SK-N-SH (cell line): ENCODE results near the gene KIF15. TPM values are rescaled to one million over a fixed set of nuclear protein-coding genes. Genes with fewer than 3 reads are reported as not detected.

Experiments used
- CTCF ChIA-PET: fragments of 300-600, 350-600 bp; formaldehyde crosslinking; extraction: SDS; loops from one replicate; lab custom pipeline; 2021; lab: Yijun Ruan, JAX
- POLR2A ChIA-PET: fragments of 350-600 bp; sonication (Branson Sonifier 250); formaldehyde crosslinking; extraction: SDS; loops from one replicate; lab custom pipeline; 2020; ENCODE audit warnings: antibody characterized with exemption, inconsistent platforms; lab: Yijun Ruan, JAX
- DNase-seq: peaks from one replicate; pipeline ENCODE4 v3.0.0; 2012
- H2AFZ ChIP-seq: fragments of 200-600 bp; sonication (generic); 2 replicates; pipeline ENCODE4 v1.8.1; 2016; ENCODE audit warnings: antibody characterized with exemption, mild to moderate bottlenecking, low read depth
- H3F3A ChIP-seq: fragments of 200-600 bp; sonication (generic); replicated peaks from 2 replicates; pipeline ENCODE3; 2016; ENCODE audit warnings: antibody characterized with exemption, mild to moderate bottlenecking; ENCODE audit not compliant: insufficient read depth
- H3K27ac ChIP-seq, 2 experiments: fragments of 200-500 bp in 1 of 2; fragments of 200-600 bp in 1 of 2; sonication (Bioruptor generic) in 1 of 2; sonication (generic), shearing (Covaris generic) in 1 of 2; 2 replicates each; pipeline versions ENCODE4 v1.5.1 to v1.6.1; 2014 to 2016; ENCODE audit warnings: low read depth in 2 of 2, inconsistent platforms in 1 of 2, low read length in 1 of 2, mild to moderate bottlenecking in 1 of 2, mixed read lengths in 1 of 2
- H3K27me3 ChIP-seq: fragments of 200-600 bp; sonication (generic), shearing (Covaris generic); 2 replicates; pipeline ENCODE4 v1.6.1; 2016; ENCODE audit warnings: mixed run types; ENCODE audit not compliant: insufficient read depth
- H3K36me3 ChIP-seq, 2 experiments: fragments of 200-500 bp in 1 of 2; fragments of 200-600 bp in 1 of 2; sonication (Bioruptor generic) in 1 of 2; sonication (generic) in 1 of 2; replicated peaks in 1 of 2; 2 replicates each; pipeline versions ENCODE3 to v1.5.1; 2014 to 2016; ENCODE audit warnings: low read length in 1 of 2, mild to moderate bottlenecking in 1 of 2; ENCODE audit not compliant: insufficient read depth in 2 of 2, control insufficient read depth in 1 of 2
- H3K4me1 ChIP-seq, 2 experiments: fragments of 200-500 bp in 1 of 2; fragments of 200-600 bp in 1 of 2; sonication (Bioruptor generic) in 1 of 2; sonication (generic), shearing (Covaris generic) in 1 of 2; 2 replicates each; pipeline versions ENCODE4 v1.5.1 to v1.6.1; 2014 to 2016; ENCODE audit warnings: low read depth in 1 of 2, low read length in 1 of 2, mixed run types in 1 of 2; ENCODE audit not compliant: insufficient read depth in 2 of 2, control insufficient read depth in 1 of 2
- H3K4me2 ChIP-seq: fragments of 200-600 bp; sonication (generic), shearing (Covaris generic); 2 replicates; pipeline ENCODE4 v1.6.1; 2017; ENCODE audit warnings: mixed run types
- H3K4me3 ChIP-seq, 2 experiments: fragments of 200-500 bp in 1 of 2; fragments of 200-600 bp in 1 of 2; sonication (Bioruptor generic) in 1 of 2; sonication (generic), shearing (Covaris generic) in 1 of 2; 2 replicates each; pipeline versions ENCODE4 v1.5.1 to v1.8.1; 2014 to 2016; ENCODE audit warnings: low read depth in 2 of 2, inconsistent platforms in 1 of 2, low read length in 1 of 2, mild to moderate bottlenecking in 1 of 2, mixed read lengths in 1 of 2, moderate library complexity in 1 of 2
- H3K79me2 ChIP-seq: fragments of 200-600 bp; sonication (generic); 2 replicates; pipeline ENCODE4 v1.8.1; 2017; ENCODE audit warnings: mild to moderate bottlenecking; ENCODE audit not compliant: insufficient read depth
- H3K9ac ChIP-seq: fragments of 200-600 bp; sonication (generic); 2 replicates; pipeline ENCODE4 v1.6.1; 2017; ENCODE audit warnings: mixed run types
- H3K9me2 ChIP-seq: fragments of 200-600 bp; sonication (generic); 2 replicates; pipeline ENCODE4 v1.6.1; 2017; ENCODE audit warnings: mixed run types
- H3K9me3 ChIP-seq: fragments of 200-600 bp; sonication (generic); 2 replicates; pipeline ENCODE4 v1.6.1; 2017; ENCODE audit warnings: mixed run types, mild to moderate bottlenecking, moderate library complexity
- H4K20me1 ChIP-seq: fragments of 200-600 bp; sonication (generic); 2 replicates; pipeline ENCODE4 v1.6.1; 2017; ENCODE audit warnings: mild to moderate bottlenecking, mixed run types; ENCODE audit not compliant: insufficient read depth
- CHD2 ChIP-seq: fragments of 150-350 bp; IDR thresholded peaks from 2 replicates; pipeline ENCODE4 v1.6.1; 2018; ENCODE audit warnings: low read length; ENCODE audit not compliant: partially characterized antibody
- CTCF ChIP-seq: fragments of 200-600 bp; sonication (generic); IDR thresholded peaks from 2 replicates; pipeline ENCODE4 v1.6.1; 2017; ENCODE audit warnings: antibody characterized with exemption, mild to moderate bottlenecking, moderate library complexity
- ELF1 ChIP-seq: IDR thresholded peaks from 2 replicates; pipeline ENCODE4 v1.4.0; 2012
- EP300 ChIP-seq, 2 experiments: IDR thresholded peaks; 2 replicates each; pipeline versions ENCODE4 v1.4.0 to v1.6.1; 2012; ENCODE audit warnings: borderline replicate concordance in 1 of 2, low read depth in 1 of 2, low read length in 1 of 2
- EZH2phosphoT487 ChIP-seq: fragments of 200-600 bp; sonication (generic); IDR thresholded peaks from 2 replicates; pipeline ENCODE4 v1.6.1; 2017; ENCODE audit warnings: low read depth, mixed run types, mild to moderate bottlenecking, antibody characterized with exemption, moderate library complexity, borderline replicate concordance
- FOSL2 ChIP-seq: IDR thresholded peaks from 2 replicates; pipeline ENCODE4 v1.4.0; 2012; ENCODE audit warnings: low read depth, mild to moderate bottlenecking, moderate library complexity, borderline replicate concordance
- FOXJ3 ChIP-seq: sonication (generic); formaldehyde crosslinking; IDR thresholded peaks from 2 replicates; pipeline ENCODE4 v1.5.1; 2020; ENCODE audit warnings: mild to moderate bottlenecking, missing genetic modification reagents
- FOXM1 ChIP-seq: IDR thresholded peaks from 2 replicates; pipeline ENCODE4 v1.4.0; 2012; ENCODE audit warnings: low read depth, mild to moderate bottlenecking
- NFIC ChIP-seq: IDR thresholded peaks from 2 replicates; pipeline ENCODE4 v1.4.0; 2012; ENCODE audit warnings: borderline replicate concordance
- POLR2AphosphoS5 ChIP-seq: IDR thresholded peaks from 2 replicates; pipeline ENCODE4 v1.6.1; 2012; ENCODE audit warnings: low read depth, low read length
- REST ChIP-seq: IDR thresholded peaks from 2 replicates; pipeline ENCODE4 v1.6.1; 2012; ENCODE audit warnings: mild to moderate bottlenecking, low read depth, low read length, moderate library complexity
- RFX5 ChIP-seq: IDR thresholded peaks from 2 replicates; pipeline ENCODE4 v1.6.1; 2012; ENCODE audit warnings: mild to moderate bottlenecking, improper control_type of control experiment, low read length
- RXRA ChIP-seq: IDR thresholded peaks from 2 replicates; pipeline ENCODE4 v1.4.0; 2012; ENCODE audit warnings: low read depth, mild to moderate bottlenecking, borderline replicate concordance
- SMC3 ChIP-seq: IDR thresholded peaks from 2 replicates; pipeline ENCODE4 v1.6.1; 2012; ENCODE audit warnings: low read depth, low read length, improper control_type of control experiment
- TAF1 ChIP-seq: IDR thresholded peaks from 2 replicates; pipeline ENCODE4 v1.6.1; 2012; ENCODE audit warnings: low read depth, mild to moderate bottlenecking, low read length, moderate library complexity, borderline replicate concordance
- TCF12 ChIP-seq: IDR thresholded peaks from 2 replicates; pipeline ENCODE4 v1.4.0; 2012
- WGBS: methylation state at CpG from one replicate; pipeline ENCODE4 v1.1.6; 2017; ENCODE audit warnings: low lambda C conversion rate; 5-methylcytosine and 5-hydroxymethylcytosine counted together
- polyA plus RNA-seq, 3 experiments: library from polyadenylated mRNA; depleted of rRNA; stranded (reverse); fragments of >200 nt; gene quantifications; 2 replicates each; pipeline ENCODE4 v1.2.3, GENCODE V29; 2012
- TF ChIP-seq, protein P1 (sequence below): fragments of 150-350 bp; IDR thresholded peaks from 2 replicates; pipeline ENCODE4 v1.6.1; 2017; ENCODE audit warnings: antibody characterized with exemption, low read length, low read depth, borderline replicate concordance
- TF ChIP-seq, protein P2 (sequence below): IDR thresholded peaks from 2 replicates; pipeline ENCODE4 v1.4.0; 2012; ENCODE audit warnings: low read depth, borderline replicate concordance

KIF15 gene
- polyA plus RNA-seq, 1 of the 3 experiments (the other 2 are of a cell fraction), result 2.3 TPM

DNA sequence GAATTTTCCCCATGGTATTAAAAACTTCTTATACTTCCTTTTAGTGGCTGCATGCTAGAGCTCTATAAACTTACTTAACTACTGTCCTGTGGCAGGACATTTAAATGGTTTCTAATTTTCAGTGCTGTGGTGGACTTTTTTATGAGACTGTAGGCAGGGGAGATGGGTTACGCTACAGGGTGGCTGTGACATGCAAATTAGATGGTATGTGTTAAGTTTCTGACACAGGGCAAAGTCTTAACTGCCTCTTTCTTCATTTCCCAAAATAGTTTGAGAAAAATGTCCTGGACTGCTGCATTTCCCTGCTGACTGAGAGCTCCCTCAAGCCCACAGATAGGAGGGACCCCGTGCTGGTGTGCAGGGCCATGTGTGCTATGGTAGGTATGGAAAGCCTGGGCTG is 134.8 kb downstream of the KIF15 start (continued):
- no peak for TF ChIP-seq CTCF
- no peak for TF ChIP-seq REST
- no peak for TF ChIP-seq EZH2phosphoT487
- TF ChIP-seq, protein P1, sequence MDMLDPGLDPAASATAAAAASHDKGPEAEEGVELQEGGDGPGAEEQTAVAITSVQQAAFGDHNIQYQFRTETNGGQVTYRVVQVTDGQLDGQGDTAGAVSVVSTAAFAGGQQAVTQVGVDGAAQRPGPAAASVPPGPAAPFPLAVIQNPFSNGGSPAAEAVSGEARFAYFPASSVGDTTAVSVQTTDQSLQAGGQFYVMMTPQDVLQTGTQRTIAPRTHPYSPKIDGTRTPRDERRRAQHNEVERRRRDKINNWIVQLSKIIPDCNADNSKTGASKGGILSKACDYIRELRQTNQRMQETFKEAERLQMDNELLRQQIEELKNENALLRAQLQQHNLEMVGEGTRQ, result no peak
- TF ChIP-seq TAF1, result no peak

DNA sequence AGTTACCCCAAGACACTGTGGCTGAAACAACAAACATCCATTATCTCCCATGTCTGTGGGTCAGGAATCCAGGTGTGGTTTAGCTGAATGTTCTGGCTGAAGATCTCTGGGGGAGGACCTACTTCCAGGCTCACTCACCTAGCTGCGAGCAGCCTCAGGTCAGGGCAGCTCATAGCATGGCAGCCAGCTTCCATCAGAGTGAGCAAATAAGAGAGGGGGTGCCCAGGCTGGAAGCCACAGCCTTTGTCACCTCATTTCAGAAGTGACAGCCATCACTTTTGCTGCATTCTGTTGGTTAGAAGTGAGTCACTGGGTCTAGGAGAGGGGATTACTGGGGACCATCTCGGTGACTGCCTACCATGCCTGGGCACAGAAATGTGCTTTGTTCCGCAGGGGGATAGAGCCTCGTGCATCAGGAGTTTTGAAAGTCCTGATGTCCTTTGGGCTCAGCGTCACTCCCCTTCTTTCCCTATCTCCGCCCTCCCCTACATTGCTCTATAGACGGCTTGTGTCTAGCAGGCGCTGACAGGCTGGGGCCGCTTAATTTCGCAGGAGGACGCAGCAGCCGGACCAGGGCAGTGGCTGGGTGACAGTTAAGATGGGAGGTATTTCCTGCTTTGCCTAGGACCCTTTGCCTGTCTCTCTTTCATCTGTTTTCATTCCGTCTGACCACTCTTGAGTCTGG is 138.2 kb downstream of the KIF15 start:
- POLR2A ChIA-PET, result no interaction called here
- 91% methylated on average over 11 of the region's 13 CpGs for WGBS
- Histone ChIP-seq H3K79me2 (no peaks in the 10 kb centered on the region), H3K9ac (no peak overlapping the region), H3F3A (no peaks in the 10 kb centered on the region), H3K4me3 (no peak overlapping the region), H3K27ac (no peak overlapping the region), H3K4me1 (peaks cover 0 to 7% of the 10 kb centered on the region in 2 experiments; a peak in 1 of 4 replicates), H2AFZ (no peak overlapping the region), H3K9me2 (no peaks in the 10 kb centered on the region), H4K20me1 (no peaks in the 10 kb centered on the region), H3K9me3 (no peaks in the 10 kb centered on the region), H3K27me3 (no peaks in the 10 kb centered on the region), H3K36me3 (no peaks in the 10 kb centered on the region), H3K4me2 (no peak overlapping the region)
- CTCF ChIA-PET, result no interaction called here
- DNase-seq, result no peak
- TF ChIP-seq, protein P2, sequence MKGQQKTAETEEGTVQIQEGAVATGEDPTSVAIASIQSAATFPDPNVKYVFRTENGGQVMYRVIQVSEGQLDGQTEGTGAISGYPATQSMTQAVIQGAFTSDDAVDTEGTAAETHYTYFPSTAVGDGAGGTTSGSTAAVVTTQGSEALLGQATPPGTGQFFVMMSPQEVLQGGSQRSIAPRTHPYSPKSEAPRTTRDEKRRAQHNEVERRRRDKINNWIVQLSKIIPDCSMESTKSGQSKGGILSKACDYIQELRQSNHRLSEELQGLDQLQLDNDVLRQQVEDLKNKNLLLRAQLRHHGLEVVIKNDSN, result no peak
- no peak for TF ChIP-seq CHD2
- no peak for TF ChIP-seq REST
- TF ChIP-seq, protein P1, result no peak
- no peak for TF ChIP-seq FOSL2
- no peak for TF ChIP-seq FOXJ3 (CRISPR knock-in tag)
- TF ChIP-seq NFIC, result no peak
- no peak for TF ChIP-seq TAF1
- no peak for TF ChIP-seq RFX5
- TF ChIP-seq TCF12, result no peak
- TF ChIP-seq ELF1, result no peak
- no peak for TF ChIP-seq POLR2AphosphoS5
- no peak for TF ChIP-seq RXRA
- TF ChIP-seq EP300 (IDR thresholded peaks at IDR 0.05; ENCODE audit: borderline replicate concordance in 1 of 2, low read depth in 1 of 2, low read length in 1 of 2), result no peak
- TF ChIP-seq SMC3, result no peak
- TF ChIP-seq FOXM1, result no peak
